Tibial artery (tissue), 4 donors: Measurements from ENCODE around the gene EPB41L2.
"Not testable (repeated sequence)": the region's sequence is repeated elsewhere in the genome, so short reads cannot be mapped to it uniquely, and the experiment has no call there.

Experiments used
- DNase-seq, 2 donors: peaks; one replicate each; pipeline ENCODE4 v3.0.0-alpha.2; 2019
- H3K27ac ChIP-seq, 2 donors: fragments of 200-600 bp; sonication (generic) in 1 of 2; 1 replicate in 1 of 2; 2 replicates in 1 of 2; pipeline ENCODE4 v1.5.1; 2018 to 2019; ENCODE audit warnings: mild to moderate bottlenecking in 1 of 2
- H3K27me3 ChIP-seq, 2 donors: fragments of 200-600 bp; sonication (generic) in 1 of 2; one replicate each; pipeline versions ENCODE4 v1.5.1 to v1.6.0; 2016 to 2019
- H3K36me3 ChIP-seq, 3 donors: fragments of 200-600 bp; sonication (generic) in 2 of 3; one replicate each; pipeline ENCODE4 v1.5.1; 2016 to 2019; ENCODE audit warnings: mild to moderate bottlenecking in 2 of 3
- H3K4me1 ChIP-seq, 4 donors: fragments of 200-600 bp; sonication (generic) in 2 of 4; 1 replicate in 3 of 4; 2 replicates in 1 of 4; pipeline ENCODE4 v1.5.1; 2016 to 2019
- H3K4me3 ChIP-seq, 2 donors: fragments of 200-600 bp; sonication (generic) in 1 of 2; 1 replicate in 1 of 2; 2 replicates in 1 of 2; pipeline ENCODE4 v1.5.1; 2018 to 2019; ENCODE audit warnings: mild to moderate bottlenecking in 2 of 2
- H3K9me3 ChIP-seq, 3 donors: fragments of 200-600 bp; sonication (generic) in 1 of 3; one replicate each; pipeline ENCODE4 v1.5.1; 2016 to 2019
- intact Hi-C: fragments of 100-400 bp; cut with DNase I; formaldehyde crosslinking; loops from one replicate; pipeline ENCODE4 v1.15.0; 2023; ENCODE audit warnings: low total_unique reads
- TF ChIP-seq, protein P1 (sequence below), 2 experiments: fragments of 200-600 bp in 1 of 2; fragments of 450-650 bp in 1 of 2; IDR thresholded peaks; one replicate each; pipeline ENCODE4 v1.5.1; 2017 to 2019; ENCODE audit warnings: antibody characterized with exemption in 2 of 2, mild to moderate bottlenecking in 1 of 2, moderate library complexity in 1 of 2

EPB41L2 gene

DNA sequence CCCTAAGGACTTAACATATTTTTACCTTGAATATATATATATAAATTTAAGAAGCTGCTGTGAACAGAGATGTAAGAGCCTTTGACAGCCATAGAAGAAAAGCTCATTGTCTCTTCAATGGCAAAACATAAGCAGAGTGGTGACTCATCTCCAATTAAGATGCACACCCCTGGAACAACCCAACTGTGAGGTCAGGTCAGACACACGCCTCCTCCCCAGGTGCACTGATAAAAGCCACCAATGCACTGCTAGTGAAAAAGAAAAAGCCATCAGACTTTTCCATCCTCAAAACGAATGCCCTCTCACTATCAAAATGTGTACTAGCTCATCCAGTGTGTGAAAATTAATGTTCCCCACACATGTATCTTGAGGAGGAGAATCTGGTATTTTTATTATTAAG lies 135.7 kb downstream of the EPB41L2 start:
- no peak overlapping the region for H3K4me3 ChIP-seq
- no peak for DNase-seq
- peaks cover 0 to 22% (median 10%) of the 10 kb centered on the region in 4 donors for H3K4me1 ChIP-seq
- no peak overlapping the region for H3K27ac ChIP-seq
- intact Hi-C loops: no loop called here
- no peaks in the 10 kb centered on the region for H3K27me3 ChIP-seq
- no peaks in the 10 kb centered on the region for H3K9me3 ChIP-seq
- TF ChIP-seq, protein P1, sequence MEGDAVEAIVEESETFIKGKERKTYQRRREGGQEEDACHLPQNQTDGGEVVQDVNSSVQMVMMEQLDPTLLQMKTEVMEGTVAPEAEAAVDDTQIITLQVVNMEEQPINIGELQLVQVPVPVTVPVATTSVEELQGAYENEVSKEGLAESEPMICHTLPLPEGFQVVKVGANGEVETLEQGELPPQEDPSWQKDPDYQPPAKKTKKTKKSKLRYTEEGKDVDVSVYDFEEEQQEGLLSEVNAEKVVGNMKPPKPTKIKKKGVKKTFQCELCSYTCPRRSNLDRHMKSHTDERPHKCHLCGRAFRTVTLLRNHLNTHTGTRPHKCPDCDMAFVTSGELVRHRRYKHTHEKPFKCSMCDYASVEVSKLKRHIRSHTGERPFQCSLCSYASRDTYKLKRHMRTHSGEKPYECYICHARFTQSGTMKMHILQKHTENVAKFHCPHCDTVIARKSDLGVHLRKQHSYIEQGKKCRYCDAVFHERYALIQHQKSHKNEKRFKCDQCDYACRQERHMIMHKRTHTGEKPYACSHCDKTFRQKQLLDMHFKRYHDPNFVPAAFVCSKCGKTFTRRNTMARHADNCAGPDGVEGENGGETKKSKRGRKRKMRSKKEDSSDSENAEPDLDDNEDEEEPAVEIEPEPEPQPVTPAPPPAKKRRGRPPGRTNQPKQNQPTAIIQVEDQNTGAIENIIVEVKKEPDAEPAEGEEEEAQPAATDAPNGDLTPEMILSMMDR (IDR thresholded peaks at IDR 0.05): no peak
- peaks cover 0 to 4% (median 0%) of the 10 kb centered on the region in 3 donors for H3K36me3 ChIP-seq

DNA sequence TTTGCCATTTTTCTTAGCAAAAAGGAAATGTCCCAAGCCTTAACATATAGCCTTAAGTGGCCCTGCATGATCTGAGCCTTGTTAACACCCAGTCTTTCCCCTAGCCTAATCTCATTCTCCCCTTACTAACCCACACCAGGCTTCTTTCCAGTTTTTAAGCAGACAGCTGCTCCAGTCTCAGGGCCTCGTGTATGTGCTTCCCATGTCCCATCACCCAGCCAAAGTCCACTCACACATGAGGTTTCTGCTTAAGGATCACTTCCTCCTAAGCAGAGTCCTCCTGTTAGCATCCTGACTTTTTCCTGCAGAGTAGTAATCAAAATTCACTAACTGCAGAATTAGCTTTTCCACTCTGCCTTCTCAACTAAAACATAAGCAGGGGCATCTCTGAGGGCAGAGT lies 139.7 kb downstream of the EPB41L2 start:
- TF ChIP-seq, protein P1 (IDR thresholded peaks at IDR 0.05): no peak
- intact Hi-C loops: no loop called here
- no peak for DNase-seq

GRCh38 chr6:130922922-130923321 lies 140.1 kb downstream of the EPB41L2 start:
- no peak for DNase-seq
- TF ChIP-seq, protein P1 (IDR thresholded peaks at IDR 0.05): no peak
- no peak overlapping the region for H3K4me3 ChIP-seq
- H3K27ac ChIP-seq: no peak overlapping the region
- H3K27me3 ChIP-seq: no peaks in the 10 kb centered on the region
- peaks cover 0 to 4% (median 0%) of the 10 kb centered on the region in 4 donors for H3K4me1 ChIP-seq
- intact Hi-C loops: no loop called here
- H3K36me3 ChIP-seq: peaks cover 0 to 4% (median 0%) of the 10 kb centered on the region in 3 donors
- H3K9me3 ChIP-seq: no peaks in the 10 kb centered on the region

More for the DNA sequence above, 139.7 kb downstream of the EPB41L2 start:
- H3K27ac ChIP-seq: no peak overlapping the region
- peaks cover 0 to 4% (median 0%) of the 10 kb centered on the region in 3 donors for H3K36me3 ChIP-seq
- H3K27me3 ChIP-seq: no peaks in the 10 kb centered on the region
- H3K9me3 ChIP-seq: no peaks in the 10 kb centered on the region
- H3K4me3 ChIP-seq: no peak overlapping the region
- H3K4me1 ChIP-seq: peaks cover 0 to 7% (median 1%) of the 10 kb centered on the region in 4 donors

- DNase-seq: no peak
- intact Hi-C loops: no loop called here
These were observed 142.1 kb downstream of the EPB41L2 start for GRCh38 chr6:130920969-130921368.

GRCh38 chr6:130918171-130918570 lies 144.9 kb downstream of the EPB41L2 start:
- no peaks in the 10 kb centered on the region for H3K4me1 ChIP-seq
- intact Hi-C loops: no loop called here
- H3K4me3 ChIP-seq: no peak overlapping the region
- no peak for DNase-seq
- H3K27ac ChIP-seq: no peak overlapping the region
- no peaks in the 10 kb centered on the region for H3K9me3 ChIP-seq
- TF ChIP-seq, protein P1 (IDR thresholded peaks at IDR 0.05): no peak
- H3K27me3 ChIP-seq: no peaks in the 10 kb centered on the region
- no peaks in the 10 kb centered on the region for H3K36me3 ChIP-seq

More at GRCh38 chr6:130920969-130921368, 142.1 kb downstream of the EPB41L2 start:
- H3K36me3 ChIP-seq: peaks cover 0 to 4% (median 0%) of the 10 kb centered on the region in 3 donors
- H3K27me3 ChIP-seq: no peaks in the 10 kb centered on the region
- H3K4me3 ChIP-seq: no peak overlapping the region
- H3K27ac ChIP-seq: no peak overlapping the region
- no peaks in the 10 kb centered on the region for H3K4me1 ChIP-seq
- TF ChIP-seq, protein P1 (IDR thresholded peaks at IDR 0.05): no peak
- H3K9me3 ChIP-seq: no peaks in the 10 kb centered on the region

DNA sequence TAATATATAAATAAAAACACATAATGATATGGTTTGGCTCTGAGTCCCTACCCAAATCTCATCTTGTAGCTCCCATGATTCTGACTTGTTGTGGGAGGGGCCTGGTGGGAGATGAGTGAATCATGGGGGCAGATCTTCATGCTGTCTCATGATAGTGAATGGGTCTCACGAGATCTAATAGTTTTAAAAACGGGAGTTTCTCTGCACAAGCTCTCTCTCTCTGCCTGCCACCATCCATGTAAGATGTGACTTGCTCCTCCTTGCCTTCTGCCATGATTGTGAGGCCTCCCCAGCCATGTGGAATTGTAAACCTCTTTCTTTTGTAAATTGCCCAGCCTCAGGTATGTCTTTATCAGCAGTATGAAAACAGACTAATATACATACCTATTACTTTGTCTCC lies 147.4 kb downstream of the EPB41L2 start:
- intact Hi-C loops, H3K36me3 ChIP-seq: not testable (repeated sequence)

More for the DNA sequence above, 147.4 kb downstream of the EPB41L2 start:
- not testable (repeated sequence) for DNase-seq, H3K4me3 ChIP-seq, H3K27ac ChIP-seq, H3K27me3 ChIP-seq, H3K9me3 ChIP-seq, H3K4me1 ChIP-seq
